ENCODE data around the gene MED12L. TPM values are rescaled to one million over a fixed set of nuclear protein-coding genes. Genes with fewer than 3 reads are reported as not detected.

The MED12L gene
- total and polyA plus RNA-seq, 2 donors from 2014 or later, result 0.13 to 0.82 TPM

- intact Hi-C loops (cut with DNase I), result no loop called here
- TF ChIP-seq CTCF (IDR thresholded peaks at IDR 0.05; ENCODE audit: borderline replicate concordance, extremely low read depth, insufficient read depth), result no peak
- FAIRE-seq, result no peak
- Histone ChIP-seq H3K9me3 (ENCODE audit: control insufficient read depth in 2 of 3, insufficient read depth in 1 of 3, low read length in 3 of 3) (no peaks in the 10 kb centered on the region), H3K27me3 (ENCODE audit: control insufficient read depth, insufficient read depth, low read length) (no peaks in the 10 kb centered on the region), H3K4me1 (ENCODE audit: control insufficient read depth in 2 of 3, insufficient read depth in 2 of 3, low read depth in 1 of 3, low read length in 3 of 3) (no peaks in the 10 kb centered on the region), H3K27ac (ENCODE audit: low read depth in 2 of 2, low read length in 2 of 2) (no peak overlapping the region), H3K4me3 (ENCODE audit: low read length in 3 of 3) (no peak overlapping the region), H3K36me3 (ENCODE audit: control insufficient read depth in 2 of 3, insufficient read depth in 3 of 3, low read length in 3 of 3) (no peaks in the 10 kb centered on the region), H3K9ac (ENCODE audit: low read length in 3 of 3) (no peak overlapping the region)
- no peak for DNase-seq
Observed at GRCh38 chr3:151093148-151093547, 7.7 kb downstream of the MED12L start.

GRCh38 chr3:151093905-151094304, 8.4 kb downstream of the MED12L start:
- FAIRE-seq (no peak), DNase-seq (no peak)
- H3K4me1 ChIP-seq (ENCODE audit: control insufficient read depth in 2 of 3, insufficient read depth in 2 of 3, low read depth in 1 of 3, low read length in 3 of 3), result no peaks in the 10 kb centered on the region
- no peak overlapping the region for H3K4me3 ChIP-seq (ENCODE audit: low read length in 3 of 3)
- H3K9me3 ChIP-seq (ENCODE audit: control insufficient read depth in 2 of 3, insufficient read depth in 1 of 3, low read length in 3 of 3), result no peaks in the 10 kb centered on the region
- no peaks in the 10 kb centered on the region for H3K27me3 ChIP-seq (ENCODE audit: control insufficient read depth, insufficient read depth, low read length)
- no peak for TF ChIP-seq CTCF (IDR thresholded peaks at IDR 0.05; ENCODE audit: borderline replicate concordance, extremely low read depth, insufficient read depth)
- H3K27ac ChIP-seq (ENCODE audit: low read depth in 2 of 2, low read length in 2 of 2), result no peak overlapping the region
- no peak overlapping the region for H3K9ac ChIP-seq (ENCODE audit: low read length in 3 of 3)
- intact Hi-C loops (cut with DNase I), result no loop called here
- no peaks in the 10 kb centered on the region for H3K36me3 ChIP-seq (ENCODE audit: control insufficient read depth in 2 of 3, insufficient read depth in 3 of 3, low read length in 3 of 3)

GRCh38 chr3:151096716-151097115, 11.3 kb downstream of the MED12L start:
- H3K4me3 ChIP-seq (ENCODE audit: low read length in 3 of 3), result no peak overlapping the region
- FAIRE-seq, result no peak
- H3K9me3 ChIP-seq (ENCODE audit: control insufficient read depth in 2 of 3, insufficient read depth in 1 of 3, low read length in 3 of 3), result no peaks in the 10 kb centered on the region
- H3K9ac ChIP-seq (ENCODE audit: low read length in 3 of 3), result no peak overlapping the region
- intact Hi-C loops (cut with DNase I), result no loop called here
- DNase-seq, result no peak
- H3K4me1 ChIP-seq (ENCODE audit: control insufficient read depth in 2 of 3, insufficient read depth in 2 of 3, low read depth in 1 of 3, low read length in 3 of 3), result no peaks in the 10 kb centered on the region
- no peak for TF ChIP-seq CTCF (IDR thresholded peaks at IDR 0.05; ENCODE audit: borderline replicate concordance, extremely low read depth, insufficient read depth)
- no peak overlapping the region for H3K27ac ChIP-seq (ENCODE audit: low read depth in 2 of 2, low read length in 2 of 2)
- no peaks in the 10 kb centered on the region for H3K27me3 ChIP-seq (ENCODE audit: control insufficient read depth, insufficient read depth, low read length)
- H3K36me3 ChIP-seq (ENCODE audit: control insufficient read depth in 2 of 3, insufficient read depth in 3 of 3, low read length in 3 of 3), result no peaks in the 10 kb centered on the region

GRCh38 chr3:151100076-151100475, 14.6 kb downstream of the MED12L start:
- Histone ChIP-seq H3K4me1 (ENCODE audit: control insufficient read depth in 2 of 3, insufficient read depth in 2 of 3, low read depth in 1 of 3, low read length in 3 of 3) (no peaks in the 10 kb centered on the region), H3K36me3 (ENCODE audit: control insufficient read depth in 2 of 3, insufficient read depth in 3 of 3, low read length in 3 of 3) (no peaks in the 10 kb centered on the region), H3K9me3 (ENCODE audit: control insufficient read depth in 2 of 3, insufficient read depth in 1 of 3, low read length in 3 of 3) (no peaks in the 10 kb centered on the region), H3K27me3 (ENCODE audit: control insufficient read depth, insufficient read depth, low read length) (no peaks in the 10 kb centered on the region), H3K4me3 (ENCODE audit: low read length in 3 of 3) (no peak overlapping the region), H3K27ac (ENCODE audit: low read depth in 2 of 2, low read length in 2 of 2) (no peak overlapping the region), H3K9ac (ENCODE audit: low read length in 3 of 3) (no peak overlapping the region)
- intact Hi-C loops (cut with DNase I), result no loop called here
- FAIRE-seq, result no peak
- no peak for TF ChIP-seq CTCF (IDR thresholded peaks at IDR 0.05; ENCODE audit: borderline replicate concordance, extremely low read depth, insufficient read depth)
- no peak for DNase-seq

Data from kidney (tissue), 14 donors.